HG03520 (cell line): ENCODE data around the gene MRPS6.

Experiments
- ATAC-seq: cut with Tn5 transposase; IDR thresholded peaks from one replicate; pipeline ENCODE4 v1.9.1; 2021; ENCODE audit warnings: mild to moderate bottlenecking, moderate library complexity; ENCODE audit not compliant: unreplicated experiment

The MRPS6 gene

GRCh38 chr21:34094949-34095348 is 21.6 kb downstream of the MRPS6 start:
- ATAC-seq: no peak

GRCh38 chr21:34097442-34097841 is 24.1 kb downstream of the MRPS6 start:
- no peak for ATAC-seq

- ATAC-seq: no peak
These were observed 27.0 kb downstream of the MRPS6 start for GRCh38 chr21:34100337-34100736.

GRCh38 chr21:34100790-34101189 is 27.4 kb downstream of the MRPS6 start:
- ATAC-seq: no peak

GRCh38 chr21:34105947-34106541 is 32.7 kb downstream of the MRPS6 start:
- no peak for ATAC-seq

GRCh38 chr21:34107606-34108005 is 34.2 kb downstream of the MRPS6 start:
- ATAC-seq: no peak

GRCh38 chr21:34109075-34109474 is 35.7 kb downstream of the MRPS6 start:
- ATAC-seq: no peak

GRCh38 chr21:34110594-34111202 is 37.3 kb downstream of the MRPS6 start:
- ATAC-seq: no peak

- ATAC-seq: no peak
These were observed 39.1 kb downstream of the MRPS6 start for GRCh38 chr21:34112316-34113033.

- ATAC-seq: no peak
These were observed 40.5 kb downstream of the MRPS6 start for GRCh38 chr21:34113842-34114241.

- no peak for ATAC-seq
These were observed 41.8 kb downstream of the MRPS6 start for GRCh38 chr21:34115160-34115559.

- no peak for ATAC-seq
These were observed 43.2 kb downstream of the MRPS6 start for GRCh38 chr21:34116569-34116968.

- no peak for ATAC-seq
These were observed 47.5 kb downstream of the MRPS6 start for GRCh38 chr21:34120867-34121266.

- ATAC-seq: no peak
These were observed 48.7 kb downstream of the MRPS6 start for GRCh38 chr21:34122047-34122446.

- no peak for ATAC-seq
These were observed 50.2 kb downstream of the MRPS6 start for GRCh38 chr21:34123609-34124008.

- ATAC-seq: no peak
These were observed 52.9 kb downstream of the MRPS6 start for GRCh38 chr21:34126269-34126668.

GRCh38 chr21:34126691-34127090 is 53.3 kb downstream of the MRPS6 start:
- no peak for ATAC-seq

GRCh38 chr21:34128124-34128523 is 54.7 kb downstream of the MRPS6 start:
- ATAC-seq: no peak

GRCh38 chr21:34128674-34129038 is 55.3 kb downstream of the MRPS6 start:
- ATAC-seq: no peak

GRCh38 chr21:34129039-34129891 is 55.9 kb downstream of the MRPS6 start:
- ATAC-seq: no peak

GRCh38 chr21:34129901-34130715 is 56.7 kb downstream of the MRPS6 start:
- no peak for ATAC-seq
